Activated gamma-delta T cell treated with Interleukin-2 at 50 U/mL for 16 hours (primary cell): ENCODE data around the gene SPOCK2.

Experiments used
- DNase-seq: peaks from one replicate; pipeline ENCODE4 v3.0.0-alpha.2; 2020

The SPOCK2 gene

DNA sequence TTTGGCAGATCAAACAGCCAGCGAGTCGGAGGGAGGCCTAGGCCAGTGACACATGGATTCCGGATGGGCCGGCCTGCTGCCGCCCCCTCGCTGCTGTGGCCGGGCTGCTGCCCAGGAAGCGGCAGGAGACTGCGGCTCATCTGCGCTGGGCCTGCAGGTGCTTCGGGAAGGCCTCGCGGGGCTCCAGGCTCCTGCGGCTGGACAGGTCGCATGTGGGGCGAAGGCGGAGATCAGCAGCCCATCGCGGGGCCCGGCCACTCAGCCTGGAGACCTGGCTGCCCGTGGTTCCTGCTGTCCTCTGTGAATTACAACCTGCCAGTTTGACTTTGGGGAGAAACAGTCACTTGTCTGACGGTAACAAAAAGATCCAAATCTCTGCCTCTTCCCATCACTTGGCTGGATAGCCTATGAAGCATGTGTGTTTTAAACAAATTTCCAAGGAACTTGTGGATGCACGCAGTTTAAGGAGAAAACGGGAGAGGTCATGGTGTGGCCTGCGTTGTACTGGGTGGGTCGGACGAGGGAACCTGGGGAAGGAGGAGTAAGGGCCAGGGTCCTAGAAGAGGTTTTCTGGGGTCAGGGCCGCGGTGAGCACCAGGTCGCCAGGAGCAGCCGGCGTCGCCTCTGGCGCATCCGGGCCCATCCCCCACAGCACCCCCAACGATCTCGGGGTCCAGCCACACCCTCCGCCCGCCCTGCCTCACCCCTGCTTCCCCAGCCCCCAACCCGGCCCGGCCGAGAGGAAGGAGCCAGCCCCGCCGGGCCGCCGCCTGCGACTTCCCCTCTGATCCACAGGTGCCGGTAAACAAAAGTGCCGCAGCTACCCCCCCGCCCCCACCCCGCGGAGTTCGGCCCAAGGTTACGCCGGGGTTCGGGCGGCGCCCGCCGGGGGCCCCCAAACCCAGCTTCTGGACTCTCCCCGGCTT is 1.6 kb downstream of the SPOCK2 start:
- DNase-seq, result peak; percentile 79

- DNase-seq, result no peak
These were observed 2.4 kb downstream of the SPOCK2 start for GRCh38 chr10:72085864-72086465.

GRCh38 chr10:72085166-72085565 is 3.2 kb downstream of the SPOCK2 start:
- no peak for DNase-seq

GRCh38 chr10:72083790-72084459 is 4.4 kb downstream of the SPOCK2 start:
- DNase-seq, result peak; percentile 67

- no peak for DNase-seq
These were observed 5.2 kb downstream of the SPOCK2 start for GRCh38 chr10:72082856-72083789.

DNA sequence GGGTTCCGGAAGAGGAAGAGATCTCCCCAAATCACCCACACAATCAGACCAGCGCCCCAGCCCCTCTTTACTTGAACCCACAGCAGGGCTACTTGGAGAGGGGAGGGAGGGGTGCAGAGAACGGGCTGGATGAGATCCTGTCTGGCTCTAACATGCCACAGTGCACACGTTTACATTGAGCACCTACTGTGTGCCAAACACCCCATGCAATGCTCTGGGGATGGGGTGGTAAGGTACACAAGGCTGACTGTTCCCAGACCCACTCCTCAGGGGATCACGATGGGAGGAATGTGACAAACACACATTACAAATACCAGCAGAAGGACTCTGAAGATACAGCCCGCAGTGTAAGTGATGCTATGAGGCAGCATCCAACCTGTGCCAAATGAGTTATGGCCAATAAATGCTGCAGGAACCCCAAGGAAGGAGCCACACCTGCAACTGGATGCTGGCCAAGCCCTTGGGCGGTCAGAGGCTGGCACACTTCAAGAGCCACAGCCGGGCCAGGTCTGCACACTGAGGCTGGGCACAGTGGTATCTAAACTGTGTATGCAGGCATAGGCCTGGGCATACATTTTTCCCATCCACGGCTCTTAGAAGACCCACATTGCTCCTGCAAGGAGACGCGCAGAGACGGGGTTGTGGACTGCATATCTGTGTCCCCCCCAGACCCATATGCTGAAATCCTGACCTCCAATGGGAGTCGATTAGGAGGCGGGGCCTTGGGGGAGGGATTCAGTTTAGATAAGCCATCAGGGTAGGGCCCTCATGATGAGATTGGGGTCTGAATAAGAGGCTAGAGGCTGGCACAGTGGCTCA is 6.4 kb downstream of the SPOCK2 start:
- no peak for DNase-seq

GRCh38 chr10:72081210-72081609 is 7.1 kb downstream of the SPOCK2 start:
- DNase-seq, result no peak

GRCh38 chr10:72080042-72080975 is 8.0 kb downstream of the SPOCK2 start:
- DNase-seq, result no peak

- peak; percentile 80 for DNase-seq
These were observed 9.0 kb downstream of the SPOCK2 start for GRCh38 chr10:72079356-72079755.

DNA sequence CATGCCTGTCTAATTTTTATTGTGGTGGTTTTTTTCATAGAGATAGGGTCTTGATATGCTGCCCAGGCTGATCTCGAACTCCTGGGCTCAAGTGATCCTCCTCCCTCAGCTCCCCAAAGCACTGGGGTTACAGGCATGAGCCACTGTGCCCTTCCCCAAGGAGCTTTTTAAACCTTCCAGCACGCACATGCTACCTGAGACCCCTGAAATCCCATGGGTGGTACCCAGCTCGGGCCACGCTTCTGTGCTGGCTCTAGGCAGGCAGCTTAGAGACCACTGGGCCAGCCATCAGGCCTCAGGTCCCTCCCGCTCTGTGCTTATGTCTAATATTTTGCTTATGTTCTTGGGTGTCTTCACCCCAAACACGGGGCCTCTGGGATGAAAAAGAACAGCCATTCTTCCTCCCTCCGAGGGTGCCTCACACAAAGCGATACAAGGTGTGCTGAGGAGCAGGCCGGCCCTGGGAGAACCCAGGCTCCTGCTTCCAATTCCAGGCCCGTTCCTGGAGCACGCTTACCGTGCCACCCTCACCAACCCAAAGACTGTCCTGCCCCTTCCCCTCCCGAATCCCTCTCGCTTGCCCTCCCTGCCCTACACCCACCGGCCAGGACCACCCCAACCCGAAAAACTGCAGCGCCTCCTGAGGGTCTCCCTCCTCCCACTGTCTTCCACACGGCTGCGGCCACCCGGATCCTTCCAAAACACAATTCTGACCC is 10.9 kb downstream of the SPOCK2 start:
- DNase-seq, result no peak

DNA sequence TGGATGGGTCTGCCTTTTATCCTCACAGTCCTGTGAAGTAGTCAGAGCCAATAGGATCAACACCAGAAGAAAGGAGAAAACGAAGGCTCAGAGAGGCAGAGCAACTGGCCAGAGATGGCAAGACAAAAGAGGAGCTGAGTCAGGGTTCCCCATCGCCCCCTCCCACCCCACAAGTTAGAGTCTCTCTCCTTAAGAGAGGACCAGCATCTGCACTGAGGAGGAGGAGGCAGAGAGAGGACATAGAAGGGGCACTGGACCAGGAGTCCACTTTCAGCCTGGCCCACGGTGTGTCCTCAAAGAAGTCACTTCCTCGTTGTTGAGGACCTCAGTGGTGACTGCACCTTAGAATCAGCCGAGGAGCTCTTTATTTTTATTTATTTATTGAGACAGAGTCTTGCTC is 11.6 kb downstream of the SPOCK2 start:
- no peak for DNase-seq

- no peak for DNase-seq
These were observed 12.8 kb downstream of the SPOCK2 start for GRCh38 chr10:72075376-72076115.

GRCh38 chr10:72074574-72075375 is 13.6 kb downstream of the SPOCK2 start:
- no peak for DNase-seq

- DNase-seq, result no peak
These were observed 14.4 kb downstream of the SPOCK2 start for GRCh38 chr10:72073708-72074573.

DNA sequence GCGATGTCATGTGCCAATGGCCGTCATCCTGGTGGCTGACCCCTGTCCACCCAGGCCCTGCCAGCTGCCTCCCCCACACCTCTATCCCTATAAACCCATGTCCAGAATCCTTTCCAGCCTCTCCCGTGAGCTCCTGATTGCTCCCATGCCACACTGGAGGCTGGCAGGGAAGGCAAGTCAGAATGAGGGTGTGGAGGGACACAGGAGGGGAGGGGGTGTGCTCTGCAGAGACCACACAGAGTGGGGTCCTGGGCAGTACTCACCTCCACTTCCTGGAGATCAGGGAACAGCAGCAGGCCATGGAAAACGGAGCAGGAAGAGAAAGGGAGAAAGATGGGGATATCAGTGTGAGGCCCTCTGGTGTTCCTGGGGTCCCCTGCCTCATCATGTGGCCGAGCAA is 15.7 kb downstream of the SPOCK2 start:
- no peak for DNase-seq

DNA sequence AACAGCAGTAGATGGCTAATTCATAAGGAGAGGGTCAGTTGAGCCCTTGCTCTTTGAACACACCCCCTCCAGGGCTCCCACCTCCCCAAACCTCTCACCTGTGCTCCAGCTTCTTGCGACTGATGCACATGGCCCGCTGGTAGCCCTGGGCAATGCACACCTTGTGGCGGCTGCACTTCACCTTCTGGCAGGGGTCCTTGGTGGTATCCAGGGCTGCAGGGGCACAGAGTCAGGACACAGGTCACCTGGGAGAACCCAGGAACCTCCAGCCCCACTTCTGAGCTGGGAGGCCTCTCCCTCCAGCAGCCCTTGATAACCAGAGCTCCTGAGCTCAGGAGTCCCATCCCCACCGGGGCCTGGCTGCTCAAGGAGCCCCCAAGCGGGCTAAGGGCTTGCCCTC is 16.3 kb downstream of the SPOCK2 start:
- DNase-seq, result no peak
